Amniotic stem cell (primary cell): ENCODE results near the gene SLC2A14.
"Not testable (repeated sequence)": the region's sequence is repeated elsewhere in the genome, so short reads cannot be mapped to it uniquely, and the experiment has no call there.

Experiments
- DNase-seq: peaks from one replicate; lab custom pipeline; 2025; lab: John Stamatoyannopoulos, UW

Gene SLC2A14

DNA sequence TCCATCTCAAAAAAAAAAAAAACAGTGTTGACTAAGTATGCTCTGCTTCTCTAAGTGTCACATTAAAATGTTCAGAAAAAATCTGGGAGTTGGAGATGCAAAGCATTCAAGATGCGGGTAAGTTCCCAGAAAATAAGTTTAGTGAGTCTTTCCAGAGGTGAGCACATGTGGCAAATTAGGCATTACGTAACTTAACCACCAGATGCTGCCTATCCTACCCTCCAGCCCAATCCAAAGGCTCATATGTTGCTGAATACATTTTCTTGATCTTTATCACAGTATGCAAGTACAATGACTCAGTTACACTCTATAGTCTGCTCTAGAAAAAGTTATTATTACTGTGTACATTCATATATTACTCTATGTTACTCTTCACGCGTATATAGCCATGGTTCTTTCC lies 3.6 kb downstream of the SLC2A14 start:
- DNase-seq = no peak

- DNase-seq = no peak
Observed at GRCh38 chr12:7868391-7868790, 4.3 kb downstream of the SLC2A14 start.

DNA sequence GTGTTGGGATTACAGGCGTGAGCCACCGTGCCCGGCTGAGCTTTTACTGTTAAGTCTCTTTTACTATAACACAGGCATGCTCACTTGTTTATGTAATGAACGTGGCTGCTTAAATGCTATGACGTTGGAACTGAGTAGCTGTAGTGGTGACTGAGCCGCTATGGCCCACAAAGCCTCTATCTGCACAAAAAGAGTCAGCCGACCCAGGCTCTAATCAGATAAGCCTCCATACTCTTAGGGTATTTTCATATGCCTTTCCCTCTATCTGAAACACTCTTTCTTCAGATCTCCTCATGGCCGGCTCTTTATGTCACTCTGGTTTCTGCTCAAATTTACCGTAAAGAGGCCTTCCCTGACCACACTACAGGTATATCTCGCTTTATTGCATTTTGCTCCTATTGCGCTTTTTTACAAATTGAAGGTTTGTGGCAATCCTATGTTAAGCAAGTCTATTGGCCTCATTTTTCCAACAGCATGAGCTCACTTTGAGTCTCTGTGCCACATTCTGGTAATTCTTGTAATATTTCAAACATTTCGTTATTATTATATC lies 8.0 kb downstream of the SLC2A14 start:
- DNase-seq = no peak

- not testable (repeated sequence) for DNase-seq
Observed at GRCh38 chr12:7862814-7863348, 9.8 kb downstream of the SLC2A14 start.

GRCh38 chr12:7862301-7862700 lies 10.4 kb downstream of the SLC2A14 start:
- DNase-seq = not testable (repeated sequence)

GRCh38 chr12:7859552-7859951 lies 13.2 kb downstream of the SLC2A14 start:
- no peak for DNase-seq

DNA sequence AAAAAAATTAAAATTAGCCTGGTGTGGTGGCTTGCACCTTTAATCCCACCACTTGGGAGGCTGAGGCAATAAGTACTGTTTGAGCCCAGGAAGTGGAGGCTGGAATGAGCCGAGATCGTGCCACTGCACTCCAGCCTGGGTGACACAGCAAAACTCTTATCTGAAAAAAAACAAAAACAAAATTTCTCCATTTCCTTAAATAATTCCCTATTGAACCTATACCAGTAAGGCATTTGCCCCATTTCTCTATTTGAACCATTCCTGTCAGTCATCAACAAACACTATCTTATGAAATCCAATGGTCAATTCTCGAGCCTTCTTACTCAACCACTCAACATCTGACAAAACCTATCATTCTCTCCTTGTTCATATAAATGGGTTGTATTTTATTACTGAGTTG lies 14.7 kb downstream of the SLC2A14 start:
- no peak for DNase-seq

DNA sequence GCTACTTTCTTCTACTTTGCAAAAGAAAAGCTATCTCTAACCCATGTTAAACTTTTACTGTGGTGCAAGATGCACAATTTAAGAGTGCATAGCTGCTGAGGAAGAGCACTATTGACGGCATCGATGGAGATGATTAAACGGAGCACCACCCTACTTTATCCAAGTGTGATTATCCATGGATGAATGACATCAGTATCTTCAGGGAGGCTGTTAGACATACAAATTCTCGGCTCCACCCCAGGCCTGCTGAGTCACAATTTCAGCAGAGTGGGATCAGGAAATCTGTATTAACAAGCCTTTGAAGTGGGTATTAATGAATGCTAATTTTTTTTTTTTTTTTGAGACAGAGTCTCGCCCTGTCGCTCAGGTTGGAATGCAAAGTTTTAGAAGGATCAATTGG lies 16.2 kb downstream of the SLC2A14 start:
- DNase-seq = no peak

DNA sequence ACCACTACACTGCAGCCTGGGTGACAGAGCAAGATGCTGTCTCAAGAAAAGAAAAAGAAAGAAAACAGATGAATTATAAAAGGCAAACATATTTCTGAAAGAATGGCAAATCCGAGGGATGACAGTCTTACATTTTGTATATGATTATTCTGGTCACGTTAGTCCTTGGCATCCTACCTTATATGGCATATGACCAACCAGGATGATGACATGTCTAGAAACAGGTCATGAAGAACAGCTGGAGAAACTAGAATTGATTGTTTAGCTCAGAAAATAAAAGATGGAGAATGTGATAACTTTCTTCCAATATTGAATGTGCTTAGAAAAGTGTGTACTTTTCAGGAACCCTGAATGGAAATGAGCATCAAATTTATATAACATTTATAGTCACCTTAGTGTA lies 19.2 kb downstream of the SLC2A14 start:
- DNase-seq = no peak

GRCh38 chr12:7851622-7852081 lies 21.1 kb downstream of the SLC2A14 start:
- not testable (repeated sequence) for DNase-seq

DNA sequence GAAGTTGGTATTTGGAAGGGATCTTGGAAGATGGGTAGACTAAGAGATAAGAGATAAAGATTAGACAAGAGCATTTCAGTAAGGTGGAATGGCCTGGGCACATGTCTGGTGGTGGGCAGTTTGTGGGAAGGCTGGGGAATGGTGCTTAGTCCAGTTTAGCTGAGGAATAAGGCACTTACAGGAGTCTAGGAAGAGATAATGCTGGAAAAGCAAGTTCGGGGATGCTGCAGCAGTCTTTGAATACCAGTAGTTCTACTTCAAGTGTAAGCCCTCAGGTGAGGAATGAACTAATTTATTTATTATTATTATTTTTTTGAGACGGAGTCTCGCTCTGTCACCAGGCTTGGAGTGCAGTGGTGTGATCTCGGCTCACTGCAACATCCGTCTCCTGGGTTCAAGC lies 22.6 kb downstream of the SLC2A14 start:
- DNase-seq = not testable (repeated sequence)

- DNase-seq = not testable (repeated sequence)
Observed at GRCh38 chr12:7848098-7848422, 24.7 kb downstream of the SLC2A14 start.

- DNase-seq = not testable (repeated sequence)
Observed at GRCh38 chr12:7847226-7848097, 25.3 kb downstream of the SLC2A14 start.

DNA sequence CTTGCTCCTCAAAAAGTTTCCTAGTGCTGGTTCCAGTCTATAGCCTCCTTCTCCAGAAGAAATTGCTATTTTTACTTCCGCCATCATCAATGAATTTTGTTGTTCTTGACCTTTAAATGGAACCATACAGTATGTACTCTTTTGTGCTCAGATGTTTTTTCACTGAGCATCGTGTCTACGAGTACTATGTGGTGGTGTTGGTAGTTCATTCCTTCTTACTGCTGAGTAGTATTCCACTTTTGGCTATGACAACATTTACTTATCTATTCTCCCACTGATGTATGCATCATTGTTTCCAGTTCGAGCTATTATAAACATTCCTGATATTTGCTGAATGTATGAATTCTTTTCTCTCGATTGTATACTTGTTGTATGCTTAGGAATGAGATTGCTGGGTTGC lies 28.6 kb downstream of the SLC2A14 start:
- no peak for DNase-seq

DNA sequence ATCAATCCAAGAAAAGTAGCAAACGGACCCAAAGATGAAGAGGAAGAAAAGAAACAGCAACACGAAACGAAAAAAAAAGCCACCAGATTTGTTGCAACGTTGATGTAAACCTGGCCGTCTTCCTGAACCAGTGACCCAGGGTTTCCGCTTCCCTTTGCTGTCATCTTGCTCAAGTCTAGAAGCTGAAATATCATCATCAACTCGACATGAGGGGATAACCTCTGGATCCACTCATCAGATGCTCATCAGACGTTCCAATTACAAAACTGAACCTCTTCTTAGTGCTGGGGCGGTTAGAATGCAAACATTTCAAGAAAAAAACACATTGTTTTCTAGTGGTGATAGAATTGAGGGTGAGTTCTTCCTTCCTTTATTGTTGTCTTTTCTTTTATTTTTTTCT lies 29.1 kb downstream of the SLC2A14 start:
- not testable (repeated sequence) for DNase-seq

DNA sequence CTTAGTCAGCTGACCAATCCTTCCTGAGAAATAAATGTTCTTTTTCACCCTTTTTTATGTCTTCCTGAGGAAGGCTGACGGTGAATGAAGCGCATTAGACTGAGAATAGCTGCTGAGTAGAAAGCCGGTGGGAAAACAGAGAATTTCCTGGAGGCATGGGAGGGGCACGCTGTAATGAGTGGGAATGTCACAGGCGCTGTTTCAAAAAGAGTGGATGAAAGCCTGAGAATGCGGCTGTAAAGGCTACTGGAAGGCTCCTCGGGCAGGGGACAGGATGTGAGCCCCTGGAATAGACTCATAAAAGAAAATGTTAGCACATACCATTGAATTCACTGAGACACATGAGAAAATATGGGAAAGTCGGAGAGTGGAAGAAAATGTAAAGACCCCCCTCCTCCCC lies 29.6 kb downstream of the SLC2A14 start:
- DNase-seq = not testable (repeated sequence)

DNA sequence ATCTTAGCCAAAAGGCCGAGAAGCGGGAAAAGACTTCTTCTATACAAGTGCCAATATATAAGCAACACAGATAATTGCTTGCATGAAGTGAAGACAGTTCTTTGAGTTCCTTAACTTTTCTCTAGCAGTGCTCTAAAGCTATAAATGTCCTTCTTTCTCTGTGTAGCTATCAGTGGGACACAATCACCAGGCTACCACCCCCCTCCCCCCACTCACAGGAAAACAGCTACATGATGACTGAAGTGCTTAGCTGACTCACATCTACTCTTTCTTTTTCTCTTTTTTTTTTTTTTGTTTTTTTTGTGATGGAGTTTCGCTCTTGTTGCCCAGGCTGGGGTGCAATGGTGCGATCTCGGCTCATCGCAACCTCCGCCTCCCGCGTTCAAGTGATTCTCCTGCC lies 30.3 kb downstream of the SLC2A14 start:
- DNase-seq = not testable (repeated sequence)

DNA sequence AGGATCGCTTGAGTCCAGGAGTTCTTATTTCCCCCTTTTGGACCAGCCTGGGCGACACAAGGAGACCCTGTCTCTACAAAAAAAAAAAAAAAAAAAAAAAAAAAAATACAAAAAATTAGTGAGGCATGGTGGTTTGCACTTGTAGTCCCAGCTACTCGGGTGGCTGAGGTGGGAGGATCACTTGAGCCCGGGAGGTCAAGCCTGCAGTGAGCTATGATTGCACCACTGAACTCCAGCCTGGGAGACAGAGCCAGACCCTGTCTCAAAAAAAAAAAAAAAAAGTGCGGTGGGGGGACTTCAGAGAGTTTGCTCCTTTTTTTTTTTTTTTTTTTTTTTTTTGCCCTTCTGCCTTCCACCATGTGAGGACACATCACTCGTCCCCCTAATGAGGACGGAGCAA lies 32.9 kb downstream of the SLC2A14 start:
- DNase-seq = not testable (repeated sequence)

- DNase-seq = not testable (repeated sequence)
Observed at GRCh38 chr12:7839226-7839625, 33.5 kb downstream of the SLC2A14 start.

DNA sequence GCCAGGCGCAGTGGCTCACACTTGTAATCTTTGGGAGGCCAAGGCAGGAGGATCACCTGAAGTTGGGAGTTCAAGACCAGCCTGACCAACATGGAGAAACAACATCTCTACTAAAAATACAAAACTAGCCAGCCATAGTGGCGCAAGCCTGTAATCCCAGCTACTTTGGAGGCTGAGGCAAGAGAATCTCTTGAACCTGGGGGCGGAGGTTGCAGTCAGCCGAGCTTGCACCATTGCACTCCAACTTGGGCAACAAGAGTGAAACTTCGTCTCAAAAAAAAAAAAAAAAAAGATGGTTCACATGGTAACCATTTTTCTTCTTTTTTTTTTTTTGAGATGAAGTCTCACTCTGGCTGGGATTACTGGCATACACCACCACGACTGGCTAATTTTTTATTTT lies 35.3 kb downstream of the SLC2A14 start:
- DNase-seq = no peak

- no peak for DNase-seq
Observed at GRCh38 chr12:7835766-7836165, 36.9 kb downstream of the SLC2A14 start.

- DNase-seq = no peak
Observed at GRCh38 chr12:7835116-7835515, 37.6 kb downstream of the SLC2A14 start.

DNA sequence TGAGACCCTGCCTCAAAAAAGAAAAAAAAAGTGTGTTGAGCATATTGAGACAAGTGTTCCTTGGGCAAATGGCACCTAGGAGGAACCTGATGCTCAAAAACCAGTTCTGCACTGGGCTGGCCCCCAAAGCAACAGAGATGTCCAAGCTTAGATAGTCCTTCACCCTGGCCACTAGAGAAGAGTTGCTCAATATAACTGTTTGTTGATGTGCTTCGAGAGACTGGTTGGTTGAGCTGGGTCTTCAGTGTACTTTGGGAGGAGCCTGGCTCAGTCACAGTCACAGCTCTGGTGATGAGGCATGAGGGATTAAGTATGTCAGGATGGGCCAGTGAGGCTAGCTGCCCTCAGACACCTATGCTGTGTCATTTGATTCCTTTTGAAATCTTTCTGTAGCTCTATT lies 38.0 kb downstream of the SLC2A14 start:
- DNase-seq = no peak
